ENCODE results near the gene NIPBL.
"Not testable (repeated sequence)": the region's sequence is repeated elsewhere in the genome, so short reads cannot be mapped to it uniquely, and the experiment has no call there.

Gene NIPBL

GRCh38 chr5:37075399-37075950, 198.9 kb downstream of the NIPBL start:
- Histone ChIP-seq H3K9me2 (ENCODE audit: low read depth, low read length) (no peaks in the 10 kb centered on the region), H3K4me1 (ENCODE audit: insufficient read depth, low read length, severe bottlenecking) (no peaks in the 10 kb centered on the region), H3K9me3 (ENCODE audit: low read length) (no peaks in the 10 kb centered on the region), H3K27me3 (ENCODE audit: insufficient read depth, low read length) (no peaks in the 10 kb centered on the region), H2AFZ (ENCODE audit: low read length) (no peak overlapping the region), H3K4me2 (ENCODE audit: low read length) (no peak overlapping the region), H4K20me1 (ENCODE audit: insufficient read depth, low read length) (no peaks in the 10 kb centered on the region), H3F3A (ENCODE audit: insufficient read depth, low read length) (no peaks in the 10 kb centered on the region), H3K79me2 (ENCODE audit: insufficient read depth, low read length) (no peaks in the 10 kb centered on the region), H3K36me3 (ENCODE audit: insufficient read depth, low read length) (peaks cover 4% of the 10 kb centered on the region; the same call in 1 of the 2 replicates), H3K9ac (ENCODE audit: low read length) (no peak overlapping the region), H3K4me3 (ENCODE audit: low read depth, low read length, poor library complexity, severe bottlenecking) (no peak overlapping the region), H3K27ac (ENCODE audit: low read depth, low read length, poor library complexity, severe bottlenecking) (no peak overlapping the region)
- TF ChIP-seq CTCF (IDR thresholded peaks at IDR 0.05; ENCODE audit: low read length), result no peak
- TF ChIP-seq EZH2 (IDR thresholded peaks at IDR 0.05; ENCODE audit: borderline replicate concordance, low read length), result no peak

GRCh38 chr5:37077146-37077545, 200.6 kb downstream of the NIPBL start:
- H4K20me1 ChIP-seq (ENCODE audit: insufficient read depth, low read length), result no peaks in the 10 kb centered on the region
- no peaks in the 10 kb centered on the region for H3K9me2 ChIP-seq (ENCODE audit: low read depth, low read length)
- no peaks in the 10 kb centered on the region for H3K27me3 ChIP-seq (ENCODE audit: insufficient read depth, low read length)
- peaks cover 4% of the 10 kb centered on the region; the same call in 1 of the 2 replicates for H3K36me3 ChIP-seq (ENCODE audit: insufficient read depth, low read length)
- no peaks in the 10 kb centered on the region for H3K4me1 ChIP-seq (ENCODE audit: insufficient read depth, low read length, severe bottlenecking)
- no peak overlapping the region for H2AFZ ChIP-seq (ENCODE audit: low read length)
- no peak overlapping the region for H3K4me3 ChIP-seq (ENCODE audit: low read depth, low read length, poor library complexity, severe bottlenecking)
- H3K9me3 ChIP-seq (ENCODE audit: low read length), result no peaks in the 10 kb centered on the region
- no peaks in the 10 kb centered on the region for H3K79me2 ChIP-seq (ENCODE audit: insufficient read depth, low read length)
- TF ChIP-seq CTCF (IDR thresholded peaks at IDR 0.05; ENCODE audit: low read length), result no peak
- no peak for TF ChIP-seq EZH2 (IDR thresholded peaks at IDR 0.05; ENCODE audit: borderline replicate concordance, low read length)
- no peak overlapping the region for H3K27ac ChIP-seq (ENCODE audit: low read depth, low read length, poor library complexity, severe bottlenecking)
- H3K9ac ChIP-seq (ENCODE audit: low read length), result no peak overlapping the region
- no peak overlapping the region for H3K4me2 ChIP-seq (ENCODE audit: low read length)
- no peaks in the 10 kb centered on the region for H3F3A ChIP-seq (ENCODE audit: insufficient read depth, low read length)

- no peak overlapping the region for H3K4me2 ChIP-seq (ENCODE audit: low read length)
- H3K36me3 ChIP-seq (ENCODE audit: insufficient read depth, low read length), result peaks cover 4% of the 10 kb centered on the region; the same call in 1 of the 2 replicates
- no peak overlapping the region for H3K4me3 ChIP-seq (ENCODE audit: low read depth, low read length, poor library complexity, severe bottlenecking)
- no peaks in the 10 kb centered on the region for H3K27me3 ChIP-seq (ENCODE audit: insufficient read depth, low read length)
- no peak overlapping the region for H3K27ac ChIP-seq (ENCODE audit: low read depth, low read length, poor library complexity, severe bottlenecking)
- no peaks in the 10 kb centered on the region for H3K79me2 ChIP-seq (ENCODE audit: insufficient read depth, low read length)
- no peaks in the 10 kb centered on the region for H4K20me1 ChIP-seq (ENCODE audit: insufficient read depth, low read length)
- no peaks in the 10 kb centered on the region for H3K4me1 ChIP-seq (ENCODE audit: insufficient read depth, low read length, severe bottlenecking)
- no peaks in the 10 kb centered on the region for H3K9me2 ChIP-seq (ENCODE audit: low read depth, low read length)
- TF ChIP-seq EZH2 (IDR thresholded peaks at IDR 0.05; ENCODE audit: borderline replicate concordance, low read length) (no peak), CTCF (IDR thresholded peaks at IDR 0.05; ENCODE audit: low read length) (no peak)
- no peaks in the 10 kb centered on the region for H3K9me3 ChIP-seq (ENCODE audit: low read length)
- no peak overlapping the region for H2AFZ ChIP-seq (ENCODE audit: low read length)
- no peaks in the 10 kb centered on the region for H3F3A ChIP-seq (ENCODE audit: insufficient read depth, low read length)
- no peak overlapping the region for H3K9ac ChIP-seq (ENCODE audit: low read length)
These were observed 204.1 kb downstream of the NIPBL start for GRCh38 chr5:37080697-37081096.

- not testable (repeated sequence) for H3K27ac ChIP-seq (ENCODE audit: low read depth, low read length, poor library complexity, severe bottlenecking); H3K4me3 ChIP-seq (ENCODE audit: low read depth, low read length, poor library complexity, severe bottlenecking); H3K27me3 ChIP-seq (ENCODE audit: insufficient read depth, low read length); H3K4me1 ChIP-seq (ENCODE audit: insufficient read depth, low read length, severe bottlenecking); H2AFZ ChIP-seq (ENCODE audit: low read length); H3K79me2 ChIP-seq (ENCODE audit: insufficient read depth, low read length); H3K9me3 ChIP-seq (ENCODE audit: low read length); H3K9ac ChIP-seq (ENCODE audit: low read length); H3K36me3 ChIP-seq (ENCODE audit: insufficient read depth, low read length); H3K4me2 ChIP-seq (ENCODE audit: low read length); H4K20me1 ChIP-seq (ENCODE audit: insufficient read depth, low read length); H3K9me2 ChIP-seq (ENCODE audit: low read depth, low read length); H3F3A ChIP-seq (ENCODE audit: insufficient read depth, low read length)
These were observed 206.4 kb downstream of the NIPBL start for GRCh38 chr5:37082977-37083376.

GRCh38 chr5:37086026-37086425, 209.5 kb downstream of the NIPBL start:
- not testable (repeated sequence) for H3K9me3 ChIP-seq (ENCODE audit: low read length); H2AFZ ChIP-seq (ENCODE audit: low read length); H3K27ac ChIP-seq (ENCODE audit: low read depth, low read length, poor library complexity, severe bottlenecking); H3F3A ChIP-seq (ENCODE audit: insufficient read depth, low read length); H3K4me3 ChIP-seq (ENCODE audit: low read depth, low read length, poor library complexity, severe bottlenecking); H3K27me3 ChIP-seq (ENCODE audit: insufficient read depth, low read length); H3K79me2 ChIP-seq (ENCODE audit: insufficient read depth, low read length); H3K4me2 ChIP-seq (ENCODE audit: low read length); H3K4me1 ChIP-seq (ENCODE audit: insufficient read depth, low read length, severe bottlenecking); H3K9ac ChIP-seq (ENCODE audit: low read length); H4K20me1 ChIP-seq (ENCODE audit: insufficient read depth, low read length); H3K36me3 ChIP-seq (ENCODE audit: insufficient read depth, low read length); H3K9me2 ChIP-seq (ENCODE audit: low read depth, low read length)
